Measurements from ENCODE around the gene DOCK7.
"Not testable (repeated sequence)": the region's sequence is repeated elsewhere in the genome, so short reads cannot be mapped to it uniquely, and the experiment has no call there.

DOCK7 gene

GRCh38 chr1:62572476-62572875 lies 115.7 kb downstream of the DOCK7 start:
- Histone ChIP-seq H3K9me3 (replicated peaks; ENCODE audit: insufficient read depth, low read length) (no peaks in the 10 kb centered on the region), H4K20me1 (ENCODE audit: insufficient read depth, low read length) (no peaks in the 10 kb centered on the region), H3K27me3 (replicated peaks; ENCODE audit: insufficient read depth, low read length) (no peaks in the 10 kb centered on the region), H3K9ac (ENCODE audit: low read length) (no peak overlapping the region), H3K4me3 (ENCODE audit: low read length) (no peak overlapping the region), H3K4me2 (ENCODE audit: low read depth, low read length) (no peak overlapping the region), H3K36me3 (replicated peaks; ENCODE audit: insufficient read depth, low read length) (no peaks in the 10 kb centered on the region), H3K9me2 (replicated peaks; ENCODE audit: insufficient read depth, low read length) (no peaks in the 10 kb centered on the region), H3K4me1 (ENCODE audit: low read length) (no peaks in the 10 kb centered on the region), H3F3A (ENCODE audit: insufficient read depth, low read length) (no peaks in the 10 kb centered on the region), H3K79me2 (ENCODE audit: low read length) (no peaks in the 10 kb centered on the region), H3K27ac (ENCODE audit: low read length) (no peak overlapping the region), H2AFZ (ENCODE audit: low read length) (no peak overlapping the region)
- TF ChIP-seq EZH2phosphoT487 (IDR thresholded peaks at IDR 0.05; ENCODE audit: low read length) (no peak), EZH2 (optimal IDR thresholded peaks at IDR 0.05; ENCODE audit: low read depth, low read length) (no peak), CTCF (IDR thresholded peaks at IDR 0.05; ENCODE audit: low read length) (no peak)
- DNase-seq = no peak

GRCh38 chr1:62571517-62571916 lies 116.7 kb downstream of the DOCK7 start:
- not testable (repeated sequence) for H3F3A ChIP-seq (ENCODE audit: insufficient read depth, low read length); H3K79me2 ChIP-seq (ENCODE audit: low read length); H2AFZ ChIP-seq (ENCODE audit: low read length); H3K4me1 ChIP-seq (ENCODE audit: low read length); H3K36me3 ChIP-seq (replicated peaks; ENCODE audit: insufficient read depth, low read length); H3K4me2 ChIP-seq (ENCODE audit: low read depth, low read length); H3K9ac ChIP-seq (ENCODE audit: low read length); H4K20me1 ChIP-seq (ENCODE audit: insufficient read depth, low read length); H3K4me3 ChIP-seq (ENCODE audit: low read length); H3K9me3 ChIP-seq (replicated peaks; ENCODE audit: insufficient read depth, low read length); H3K27ac ChIP-seq (ENCODE audit: low read length); H3K27me3 ChIP-seq (replicated peaks; ENCODE audit: insufficient read depth, low read length); H3K9me2 ChIP-seq (replicated peaks; ENCODE audit: insufficient read depth, low read length); DNase-seq

- H3K4me2 ChIP-seq (ENCODE audit: low read depth, low read length); H3K79me2 ChIP-seq (ENCODE audit: low read length); H2AFZ ChIP-seq (ENCODE audit: low read length); H3K27me3 ChIP-seq (replicated peaks; ENCODE audit: insufficient read depth, low read length); H3K9ac ChIP-seq (ENCODE audit: low read length); H3K4me3 ChIP-seq (ENCODE audit: low read length); H3F3A ChIP-seq (ENCODE audit: insufficient read depth, low read length); H3K4me1 ChIP-seq (ENCODE audit: low read length); H3K27ac ChIP-seq (ENCODE audit: low read length); H4K20me1 ChIP-seq (ENCODE audit: insufficient read depth, low read length); DNase-seq; H3K9me3 ChIP-seq (replicated peaks; ENCODE audit: insufficient read depth, low read length); H3K36me3 ChIP-seq (replicated peaks; ENCODE audit: insufficient read depth, low read length); H3K9me2 ChIP-seq (replicated peaks; ENCODE audit: insufficient read depth, low read length): not testable (repeated sequence)
These were observed 120.3 kb downstream of the DOCK7 start for GRCh38 chr1:62567926-62568325.

GRCh38 chr1:62567182-62567581 lies 121.0 kb downstream of the DOCK7 start:
- not testable (repeated sequence) for H3F3A ChIP-seq (ENCODE audit: insufficient read depth, low read length); H3K9me3 ChIP-seq (replicated peaks; ENCODE audit: insufficient read depth, low read length); H2AFZ ChIP-seq (ENCODE audit: low read length); H4K20me1 ChIP-seq (ENCODE audit: insufficient read depth, low read length); H3K27ac ChIP-seq (ENCODE audit: low read length); H3K9ac ChIP-seq (ENCODE audit: low read length); H3K79me2 ChIP-seq (ENCODE audit: low read length); H3K36me3 ChIP-seq (replicated peaks; ENCODE audit: insufficient read depth, low read length); H3K4me2 ChIP-seq (ENCODE audit: low read depth, low read length); H3K9me2 ChIP-seq (replicated peaks; ENCODE audit: insufficient read depth, low read length); H3K4me3 ChIP-seq (ENCODE audit: low read length); H3K4me1 ChIP-seq (ENCODE audit: low read length); H3K27me3 ChIP-seq (replicated peaks; ENCODE audit: insufficient read depth, low read length); DNase-seq

GRCh38 chr1:62561306-62561705 lies 126.9 kb downstream of the DOCK7 start:
- Histone ChIP-seq H3K4me2 (ENCODE audit: low read depth, low read length) (no peak overlapping the region), H3K9ac (ENCODE audit: low read length) (no peak overlapping the region), H3K4me1 (ENCODE audit: low read length) (no peaks in the 10 kb centered on the region), H3K27ac (ENCODE audit: low read length) (no peak overlapping the region), H4K20me1 (ENCODE audit: insufficient read depth, low read length) (no peaks in the 10 kb centered on the region), H3K9me2 (replicated peaks; ENCODE audit: insufficient read depth, low read length) (no peaks in the 10 kb centered on the region), H3K4me3 (ENCODE audit: low read length) (no peak overlapping the region), H3K9me3 (replicated peaks; ENCODE audit: insufficient read depth, low read length) (no peaks in the 10 kb centered on the region), H2AFZ (ENCODE audit: low read length) (no peak overlapping the region), H3K27me3 (replicated peaks; ENCODE audit: insufficient read depth, low read length) (no peaks in the 10 kb centered on the region), H3F3A (ENCODE audit: insufficient read depth, low read length) (no peaks in the 10 kb centered on the region), H3K79me2 (ENCODE audit: low read length) (no peaks in the 10 kb centered on the region), H3K36me3 (replicated peaks; ENCODE audit: insufficient read depth, low read length) (no peaks in the 10 kb centered on the region)
- TF ChIP-seq CTCF (IDR thresholded peaks at IDR 0.05; ENCODE audit: low read length) (no peak), EZH2phosphoT487 (IDR thresholded peaks at IDR 0.05; ENCODE audit: low read length) (no peak), EZH2 (optimal IDR thresholded peaks at IDR 0.05; ENCODE audit: low read depth, low read length) (no peak)
- DNase-seq = no peak
